KMS-11 (cell line): ENCODE measurements around the gene CEPT1.

Experiments
- H2AFZ ChIP-seq: fragments of 200-600 bp; sonication (generic); 2 replicates; pipeline ENCODE4 v1.6.1; 2016; ENCODE audit warnings: antibody characterized with exemption, mixed run types, low read depth
- H3K27ac ChIP-seq: fragments of 200-600 bp; sonication (generic); 2 replicates; pipeline ENCODE4 v1.6.1; 2016; ENCODE audit warnings: mild to moderate bottlenecking, mixed run types
- H3K27me3 ChIP-seq: fragments of 200-600 bp; sonication (generic); 2 replicates; pipeline ENCODE4 v1.6.1; 2017; ENCODE audit warnings: mild to moderate bottlenecking, low read depth, mixed run types, moderate library complexity; ENCODE audit not compliant: insufficient read depth
- H3K36me3 ChIP-seq: fragments of 200-600 bp; sonication (generic); 2 replicates; pipeline ENCODE4 v1.6.1; 2017; ENCODE audit warnings: mild to moderate bottlenecking, mixed run types; ENCODE audit not compliant: insufficient read depth
- H3K4me1 ChIP-seq: fragments of 200-600 bp; sonication (generic); 2 replicates; pipeline ENCODE4 v1.6.1; 2016; ENCODE audit warnings: mild to moderate bottlenecking, low read depth, mixed run types; ENCODE audit not compliant: poor library complexity, severe bottlenecking
- H3K4me2 ChIP-seq: fragments of 200-600 bp; sonication (generic); 2 replicates; pipeline ENCODE4 v1.7.0; 2016; ENCODE audit warnings: mild to moderate bottlenecking, mixed run types
- H3K4me3 ChIP-seq: fragments of 200-600 bp; sonication (generic); IDR thresholded peaks from 2 replicates; pipeline ENCODE4 v1.6.1; 2017; ENCODE audit warnings: low read depth, low read length, mixed read lengths; ENCODE audit not compliant: insufficient read depth
- H3K79me2 ChIP-seq: fragments of 200-600 bp; sonication (generic); 2 replicates; pipeline ENCODE4 v1.6.1; 2016; ENCODE audit warnings: low read depth, mixed run types; ENCODE audit not compliant: insufficient read depth
- H3K9ac ChIP-seq: fragments of 200-600 bp; sonication (generic); 2 replicates; pipeline ENCODE4 v1.6.1; 2016; ENCODE audit warnings: mild to moderate bottlenecking, mixed run types
- H4K20me1 ChIP-seq: fragments of 200-600 bp; sonication (generic); 2 replicates; pipeline ENCODE4 v1.6.1; 2016; ENCODE audit warnings: mild to moderate bottlenecking, mixed run types; ENCODE audit not compliant: insufficient read depth
- CTCF ChIP-seq: fragments of 200-600 bp; sonication (generic); conservative IDR thresholded peaks from 2 replicates; pipeline ENCODE4 v1.6.1; 2017; ENCODE audit warnings: low read depth, mild to moderate bottlenecking, antibody characterized with exemption, low read length, moderate library complexity, mixed read lengths

The CEPT1 gene

DNA sequence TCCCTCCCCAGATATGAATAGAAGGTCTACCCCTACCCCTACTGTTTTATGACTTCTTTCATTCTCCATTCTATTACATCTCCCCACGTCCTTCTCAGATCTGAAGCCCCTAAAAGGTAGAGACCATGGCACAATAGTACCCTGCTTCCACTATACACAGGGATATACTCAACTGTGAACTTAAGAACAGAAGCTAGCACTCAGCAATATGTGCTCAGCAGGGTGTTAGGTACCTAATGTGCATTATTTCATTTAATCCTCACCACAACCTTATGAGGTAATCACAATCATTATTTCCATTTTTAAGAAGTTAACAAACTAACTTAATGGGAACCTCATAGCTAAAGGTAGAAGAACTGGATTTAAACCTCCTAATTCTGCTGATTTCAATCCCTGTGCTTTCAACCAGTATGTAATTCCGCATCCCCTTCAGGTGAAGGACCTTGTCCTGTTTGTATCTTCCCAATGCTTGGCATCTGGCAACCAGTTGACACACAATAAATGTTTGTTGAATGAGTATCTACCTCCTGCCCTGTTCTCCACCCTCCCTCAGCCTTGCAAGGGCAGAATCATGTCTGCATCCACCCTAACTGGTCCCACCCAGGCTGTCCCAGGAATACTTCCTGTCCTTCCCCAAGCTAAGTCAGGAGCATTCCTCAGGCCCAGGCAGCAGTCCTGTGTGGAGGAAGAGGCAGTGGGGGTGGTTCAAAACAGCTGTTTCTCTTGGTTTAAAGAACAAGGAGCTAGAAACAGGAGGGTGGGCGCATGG lies 53.9 kb downstream of the CEPT1 start:
- no peak overlapping the region for H3K27ac ChIP-seq
- H3K4me2 ChIP-seq = peak overlapping the region; percentile 12; the same call in 1 of the 2 replicates
- H3K79me2 ChIP-seq = no peaks in the 10 kb centered on the region
- no peak overlapping the region for H3K9ac ChIP-seq
- no peaks in the 10 kb centered on the region for H3K36me3 ChIP-seq
- H3K4me1 ChIP-seq = peaks cover 9% of the 10 kb centered on the region
- no peak for TF ChIP-seq CTCF
- no peak overlapping the region for H3K4me3 ChIP-seq
- H4K20me1 ChIP-seq = no peaks in the 10 kb centered on the region
- no peak overlapping the region for H2AFZ ChIP-seq
- H3K27me3 ChIP-seq = no peaks in the 10 kb centered on the region

- Histone ChIP-seq H3K79me2 (no peaks in the 10 kb centered on the region), H3K27me3 (no peaks in the 10 kb centered on the region), H3K4me1 (peaks cover 9% of the 10 kb centered on the region), H3K27ac (no peak overlapping the region), H3K36me3 (no peaks in the 10 kb centered on the region), H3K9ac (no peak overlapping the region), H2AFZ (no peak overlapping the region), H3K4me2 (no peak overlapping the region), H4K20me1 (no peaks in the 10 kb centered on the region), H3K4me3 (no peak overlapping the region)
- no peak for TF ChIP-seq CTCF
These were observed 55.1 kb downstream of the CEPT1 start for GRCh38 chr1:111195002-111195684.

DNA sequence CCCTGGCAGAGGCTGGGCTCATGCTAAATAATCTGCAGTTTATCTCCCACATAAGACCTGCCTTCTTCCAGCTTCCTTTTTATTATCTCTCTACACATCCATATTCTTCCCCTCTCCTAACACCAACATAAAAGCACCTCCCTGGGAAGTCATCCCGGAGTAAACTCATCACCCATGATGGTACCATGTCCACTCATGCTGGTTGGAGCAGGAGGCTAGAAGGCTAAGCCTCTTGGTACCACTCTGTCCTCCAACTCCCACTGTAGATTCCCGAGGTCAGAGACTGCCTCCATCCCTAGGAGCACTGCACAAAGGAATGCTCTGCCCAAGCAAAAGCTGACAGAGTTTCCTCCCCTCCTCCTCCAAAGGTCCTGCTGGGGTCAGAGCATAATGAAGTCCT lies 56.2 kb downstream of the CEPT1 start:
- Histone ChIP-seq H3K79me2 (no peaks in the 10 kb centered on the region), H3K9ac (no peak overlapping the region), H3K27me3 (no peaks in the 10 kb centered on the region), H3K36me3 (no peaks in the 10 kb centered on the region), H3K4me2 (no peak overlapping the region), H3K4me3 (no peak overlapping the region), H2AFZ (no peak overlapping the region), H3K4me1 (peaks cover 9% of the 10 kb centered on the region), H4K20me1 (no peaks in the 10 kb centered on the region), H3K27ac (no peak overlapping the region)
- TF ChIP-seq CTCF = no peak

DNA sequence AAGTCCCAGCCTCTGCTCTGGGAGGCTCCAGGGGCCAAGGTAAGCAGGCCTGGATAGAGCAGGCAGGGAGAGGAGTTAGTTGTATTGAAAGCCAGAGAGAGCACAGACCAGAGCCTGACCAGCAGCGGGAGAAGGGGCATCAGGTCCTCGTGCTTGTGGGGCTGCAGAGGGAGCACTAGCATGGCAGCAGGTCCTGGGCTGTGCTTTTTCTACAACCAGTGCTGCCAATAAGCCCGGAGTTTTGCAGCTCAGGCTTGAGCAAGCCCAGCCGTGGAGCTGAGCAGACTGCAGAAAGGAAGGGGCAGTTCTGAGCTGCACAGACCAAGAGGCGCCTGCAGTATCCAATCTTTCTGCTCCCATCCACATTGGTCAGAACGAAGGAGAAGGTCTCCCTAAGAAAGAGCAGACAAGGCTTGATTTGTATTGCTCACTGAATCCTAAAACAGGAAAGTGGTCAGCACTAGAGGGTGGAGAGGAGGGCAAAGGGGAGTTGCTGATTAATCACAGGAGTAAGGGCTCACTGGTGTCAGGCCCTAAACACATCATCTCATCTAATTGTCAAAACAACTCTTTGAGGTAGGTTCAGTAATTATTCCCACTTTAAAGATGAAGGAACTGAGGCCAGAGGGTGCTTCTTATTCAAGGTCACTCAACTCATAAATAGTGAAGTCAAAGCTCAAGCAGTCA lies 57.7 kb downstream of the CEPT1 start:
- Histone ChIP-seq H2AFZ (no peak overlapping the region), H3K27ac (no peak overlapping the region), H3K27me3 (no peaks in the 10 kb centered on the region), H3K4me2 (no peak overlapping the region), H3K4me1 (peaks cover 18% of the 10 kb centered on the region), H3K79me2 (no peaks in the 10 kb centered on the region), H3K9ac (no peak overlapping the region), H3K4me3 (no peak overlapping the region), H3K36me3 (no peaks in the 10 kb centered on the region), H4K20me1 (no peaks in the 10 kb centered on the region)
- TF ChIP-seq CTCF = no peak; the same call in 1 of the 2 replicates
